OCI-LY3 (cell line): ENCODE results near the gene NHLRC2.
A peak's percentile ranks its signal among the peaks of the same experiment; 100 is the strongest.

Experiments
- H2AFZ ChIP-seq: fragments of 200-600, 300-600 bp; shearing (Covaris generic); 2 replicates; pipeline ENCODE4 v1.6.0; 2014; ENCODE audit warnings: antibody characterized with exemption, low read depth, low read length
- H3K27ac ChIP-seq: fragments of 200-600, 300-600 bp; sonication (generic); 2 replicates; pipeline ENCODE4 v1.5.1; 2014; ENCODE audit warnings: mild to moderate bottlenecking, low read length, moderate library complexity, mixed read lengths
- H3K27me3 ChIP-seq: fragments of 200-600, 300-600 bp; sonication (generic); 2 replicates; pipeline ENCODE4 v1.6.1; 2014; ENCODE audit warnings: low read depth, low read length, mixed read lengths
- H3K36me3 ChIP-seq: fragments of 200-600, 300-600 bp; sonication (generic); replicated peaks from 2 replicates; pipeline ENCODE3; 2014; ENCODE audit warnings: low read depth, low read length, mixed read lengths
- H3K4me1 ChIP-seq: fragments of 300-600, 200-600 bp; sonication (generic); 2 replicates; pipeline ENCODE4 v1.6.1; 2014; ENCODE audit warnings: low read length, mixed read lengths
- H3K4me2 ChIP-seq: fragments of 200-600, 300-600 bp; sonication (generic); 2 replicates; pipeline ENCODE4 v1.6.1; 2014; ENCODE audit warnings: low read length, mixed read lengths
- H3K4me3 ChIP-seq: fragments of 300-600, 200-600 bp; sonication (generic); 2 replicates; pipeline ENCODE4 v1.5.1; 2014; ENCODE audit warnings: antibody characterized with exemption, mild to moderate bottlenecking, low read length, moderate library complexity
- H3K79me2 ChIP-seq: fragments of 300-600, 200-600 bp; shearing (Covaris generic); 2 replicates; pipeline ENCODE4 v1.6.1; 2014; ENCODE audit warnings: mild to moderate bottlenecking, low read length, mixed read lengths
- H3K9ac ChIP-seq: fragments of 300-600, 200-600 bp; shearing (Covaris generic); 2 replicates; pipeline ENCODE4 v1.6.0; 2014; ENCODE audit warnings: mild to moderate bottlenecking, low read length, moderate library complexity
- H3K9me3 ChIP-seq: fragments of 200-600, 300-600 bp; shearing (Covaris generic); 2 replicates; pipeline ENCODE4 v1.6.1; 2014; ENCODE audit warnings: low read length, mixed read lengths; ENCODE audit not compliant: insufficient read depth
- H4K20me1 ChIP-seq: fragments of 200-600, 300-600 bp; sonication (generic); 2 replicates; pipeline ENCODE4 v1.6.1; 2016; ENCODE audit warnings: low read length, mixed read lengths; ENCODE audit not compliant: insufficient read depth
- CTCF ChIP-seq: fragments of 200-600, 300-600 bp; sonication (generic); IDR thresholded peaks from 2 replicates; pipeline ENCODE4 v1.5.1; 2014; ENCODE audit warnings: antibody characterized with exemption, low read length, low read depth
- EZH2phosphoT487 ChIP-seq: fragments of 200-600 bp; shearing (Covaris generic); IDR thresholded peaks from 2 replicates; pipeline ENCODE4 v1.6.1; 2018; ENCODE audit warnings: antibody characterized with exemption, mixed run types, low read depth

NHLRC2 gene

GRCh38 chr10:113849140-113849803, 5.2 kb upstream of the NHLRC2 start:
- Histone ChIP-seq H3K4me2 (no peak overlapping the region), H3K4me3 (no peak overlapping the region), H3K79me2 (peaks cover 2% of the 10 kb centered on the region; the same call in 1 of the 2 replicates), H3K27ac (no peak overlapping the region), H2AFZ (no peak overlapping the region), H3K36me3 (peaks cover 9% of the 10 kb centered on the region), H3K27me3 (no peaks in the 10 kb centered on the region), H3K9ac (no peak overlapping the region), H3K4me1 (peaks cover 24% of the 10 kb centered on the region; the same call in 1 of the 2 replicates), H4K20me1 (no peaks in the 10 kb centered on the region), H3K9me3 (no peaks in the 10 kb centered on the region)
- TF ChIP-seq EZH2phosphoT487 (no peak), CTCF (no peak)

DNA sequence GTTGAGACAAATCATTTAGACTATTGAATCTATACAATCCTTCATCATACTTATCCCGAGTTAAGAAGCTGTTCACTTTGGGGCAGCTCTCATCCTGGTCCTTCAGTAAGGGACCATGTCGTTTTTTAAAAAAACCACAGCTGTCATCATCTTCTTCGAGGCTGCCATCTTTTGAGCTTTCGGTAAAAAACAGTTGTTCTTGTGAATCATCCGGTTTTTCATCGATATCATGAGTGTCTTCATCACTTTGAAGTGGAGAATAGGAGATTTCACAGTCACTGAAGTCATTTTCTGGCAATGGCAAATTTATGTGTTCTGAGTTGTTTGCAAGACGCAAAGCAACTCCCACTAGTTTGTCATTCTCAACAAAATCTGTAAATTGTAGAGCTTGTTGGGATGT, 4.5 kb upstream of the NHLRC2 start:
- no peaks in the 10 kb centered on the region for H4K20me1 ChIP-seq
- no peak overlapping the region for H3K4me3 ChIP-seq
- no peak overlapping the region for H3K9ac ChIP-seq
- H3K4me1 ChIP-seq: peaks cover 24% of the 10 kb centered on the region; the same call in 1 of the 2 replicates
- peaks cover 9% of the 10 kb centered on the region for H3K36me3 ChIP-seq
- no peak overlapping the region for H3K27ac ChIP-seq
- TF ChIP-seq CTCF (no peak), EZH2phosphoT487 (no peak)
- no peaks in the 10 kb centered on the region for H3K9me3 ChIP-seq
- no peaks in the 10 kb centered on the region for H3K27me3 ChIP-seq
- no peak overlapping the region for H3K4me2 ChIP-seq
- peaks cover 7% of the 10 kb centered on the region for H3K79me2 ChIP-seq
- no peak overlapping the region for H2AFZ ChIP-seq

GRCh38 chr10:113853578-113854012, 866 bp upstream of the NHLRC2 start:
- Histone ChIP-seq H3K9me3 (no peaks in the 10 kb centered on the region), H4K20me1 (peaks cover 6% of the 10 kb centered on the region; the same call in 1 of the 2 replicates), H3K79me2 (peaks cover 43% of the 10 kb centered on the region), H2AFZ (peak overlapping the region; percentile 88), H3K27ac (peak overlapping the region; percentile 74), H3K4me2 (peak overlapping the region; percentile 94), H3K36me3 (peaks cover 9% of the 10 kb centered on the region), H3K27me3 (no peaks in the 10 kb centered on the region), H3K4me1 (peaks cover 52% of the 10 kb centered on the region), H3K9ac (peak overlapping the region; percentile 91), H3K4me3 (peak overlapping the region; percentile 93)
- TF ChIP-seq EZH2phosphoT487 (no peak), CTCF (no peak)

DNA sequence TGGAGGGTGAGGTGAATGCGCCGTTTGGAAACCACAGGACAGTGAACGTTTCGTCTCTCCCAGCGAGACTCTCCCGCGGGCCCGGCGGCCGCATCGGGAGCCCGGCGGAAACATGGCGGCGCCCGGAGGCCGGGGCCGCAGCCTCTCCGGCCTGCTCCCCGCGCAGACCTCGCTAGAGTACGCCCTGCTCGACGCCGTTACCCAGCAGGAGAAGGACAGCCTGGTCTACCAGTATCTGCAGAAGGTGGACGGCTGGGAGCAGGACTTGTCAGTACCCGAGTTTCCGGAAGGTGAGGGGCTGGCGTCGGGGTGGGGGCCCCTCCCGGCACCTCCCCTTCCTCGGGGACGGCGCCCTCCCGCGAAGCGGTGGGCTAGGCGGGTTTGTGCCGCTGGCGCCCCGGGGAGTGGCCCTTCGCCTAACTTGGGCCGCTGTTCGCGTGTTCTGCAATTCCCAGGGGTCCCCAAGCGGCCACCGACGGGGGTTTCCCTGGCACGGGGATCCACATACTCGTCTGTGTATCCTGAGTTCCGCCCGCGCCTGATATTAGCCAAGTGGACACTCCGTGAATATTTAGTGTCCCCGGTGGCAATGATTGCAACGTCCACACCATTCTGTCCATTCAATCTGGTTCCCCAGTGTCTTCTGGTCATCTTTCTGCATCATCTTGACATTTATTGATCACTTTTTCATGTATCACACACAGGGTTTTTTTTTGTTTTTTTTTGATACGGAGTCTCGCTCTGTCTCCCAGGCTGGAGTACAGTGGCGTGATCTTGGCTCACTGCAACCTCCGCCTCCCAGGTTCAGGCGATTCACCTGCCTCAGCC, 514 bp downstream of the NHLRC2 start:
- Histone ChIP-seq H3K4me1 (peaks cover 65% of the 10 kb centered on the region), H3K27ac (peak overlapping the region; percentile 74), H3K9ac (peak overlapping the region; percentile 91), H3K36me3 (peaks cover 11% of the 10 kb centered on the region), H2AFZ (peak overlapping the region; percentile 88), H3K9me3 (no peaks in the 10 kb centered on the region), H3K27me3 (no peaks in the 10 kb centered on the region), H4K20me1 (peaks cover 11% of the 10 kb centered on the region), H3K4me3 (peak overlapping the region; percentile 93), H3K79me2 (peaks cover 48% of the 10 kb centered on the region), H3K4me2 (peak overlapping the region; percentile 94)
- TF ChIP-seq EZH2phosphoT487 (no peak), CTCF (no peak)
